ENCODE results near the gene BOLL.

Gene BOLL

DNA sequence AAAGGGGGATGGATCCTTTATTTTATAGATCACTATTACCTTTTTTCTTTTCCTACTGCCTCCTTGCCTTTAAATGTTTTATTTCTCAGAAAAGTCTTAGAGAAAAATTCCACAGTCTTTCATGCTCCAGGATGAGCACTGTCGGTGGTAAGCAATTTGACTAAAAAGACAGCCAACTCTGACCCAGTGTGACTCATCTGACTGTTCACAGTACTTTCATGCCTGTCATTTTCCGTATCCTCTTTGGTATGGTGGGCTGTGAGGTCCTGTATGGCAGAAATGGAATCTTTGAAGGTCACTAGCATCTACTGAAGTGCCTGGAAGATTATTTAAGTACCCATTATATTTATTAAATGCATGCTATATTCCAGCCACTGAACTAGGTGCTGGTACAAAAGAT, 107.6 kb downstream of the BOLL start:
- peak; percentile 72 for ATAC-seq
- TF ChIP-seq ARNTL (CRISPR knock-in tag; IDR thresholded peaks at IDR 0.05; ENCODE audit: borderline replicate concordance, low read depth) (no peak), ZC3H10 (CRISPR knock-in tag; IDR thresholded peaks at IDR 0.05) (no peak), CSRNP3 (CRISPR knock-in tag; IDR thresholded peaks at IDR 0.05) (no peak), PPARA (CRISPR knock-in tag; IDR thresholded peaks at IDR 0.05; ENCODE audit: borderline replicate concordance) (no peak), ZFP30 (CRISPR knock-in tag; IDR thresholded peaks at IDR 0.05) (no peak), ESRRG (CRISPR knock-in tag; IDR thresholded peaks at IDR 0.05) (no peak), TSHZ2 (CRISPR knock-in tag; IDR thresholded peaks at IDR 0.05) (no peak), ISL1 (CRISPR knock-in tag; IDR thresholded peaks at IDR 0.05) (no peak), TCF4 (CRISPR knock-in tag; IDR thresholded peaks at IDR 0.05; ENCODE audit: borderline replicate concordance) (no peak)
- TF ChIP-seq, protein P1, sequence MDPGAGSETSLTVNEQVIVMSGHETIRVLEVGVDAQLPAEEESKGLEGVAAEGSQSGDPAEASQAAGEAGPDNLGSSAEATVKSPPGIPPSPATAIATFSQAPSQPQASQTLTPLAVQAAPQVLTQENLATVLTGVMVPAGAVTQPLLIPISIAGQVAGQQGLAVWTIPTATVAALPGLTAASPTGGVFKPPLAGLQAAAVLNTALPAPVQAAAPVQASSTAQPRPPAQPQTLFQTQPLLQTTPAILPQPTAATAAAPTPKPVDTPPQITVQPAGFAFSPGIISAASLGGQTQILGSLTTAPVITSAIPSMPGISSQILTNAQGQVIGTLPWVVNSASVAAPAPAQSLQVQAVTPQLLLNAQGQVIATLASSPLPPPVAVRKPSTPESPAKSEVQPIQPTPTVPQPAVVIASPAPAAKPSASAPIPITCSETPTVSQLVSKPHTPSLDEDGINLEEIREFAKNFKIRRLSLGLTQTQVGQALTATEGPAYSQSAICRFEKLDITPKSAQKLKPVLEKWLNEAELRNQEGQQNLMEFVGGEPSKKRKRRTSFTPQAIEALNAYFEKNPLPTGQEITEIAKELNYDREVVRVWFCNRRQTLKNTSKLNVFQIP (CRISPR knock-in tag; IDR thresholded peaks at IDR 0.05; ENCODE audit: borderline replicate concordance, low read depth): no peak

DNA sequence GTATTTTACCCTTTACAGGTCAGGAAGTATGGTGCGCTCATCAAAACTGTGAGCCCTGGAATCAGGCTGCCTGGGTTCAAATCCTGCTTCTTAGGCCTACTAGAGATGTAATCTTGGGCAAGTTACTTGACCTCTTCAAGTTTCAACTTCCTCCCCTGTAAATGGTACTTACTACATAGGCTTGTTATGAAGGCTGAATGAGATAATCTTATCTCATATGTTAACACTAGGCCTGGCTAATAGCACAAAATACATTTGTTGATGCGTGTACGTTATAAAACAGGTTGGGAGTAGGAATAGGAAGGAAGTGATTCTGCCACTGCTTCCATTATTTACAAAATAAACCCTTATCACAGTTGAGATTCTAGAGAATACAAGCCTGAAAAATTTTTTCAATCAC, 108.1 kb downstream of the BOLL start:
- TF ChIP-seq RARB (CRISPR knock-in tag; IDR thresholded peaks at IDR 0.05) (no peak), ZNF70 (CRISPR knock-in tag; IDR thresholded peaks at IDR 0.05) (no peak), ZC3H10 (CRISPR knock-in tag; IDR thresholded peaks at IDR 0.05) (no peak), ZNF8 (CRISPR knock-in tag; IDR thresholded peaks at IDR 0.05) (no peak), OSR1 (CRISPR knock-in tag; IDR thresholded peaks at IDR 0.05) (no peak), ZFP30 (CRISPR knock-in tag; IDR thresholded peaks at IDR 0.05) (no peak), ZNF565 (CRISPR knock-in tag; conservative IDR thresholded peaks at IDR 0.05; ENCODE audit: low read depth) (no peak), BACH2 (CRISPR knock-in tag; IDR thresholded peaks at IDR 0.05; ENCODE audit: borderline replicate concordance) (no peak)
- TF ChIP-seq, protein P2, sequence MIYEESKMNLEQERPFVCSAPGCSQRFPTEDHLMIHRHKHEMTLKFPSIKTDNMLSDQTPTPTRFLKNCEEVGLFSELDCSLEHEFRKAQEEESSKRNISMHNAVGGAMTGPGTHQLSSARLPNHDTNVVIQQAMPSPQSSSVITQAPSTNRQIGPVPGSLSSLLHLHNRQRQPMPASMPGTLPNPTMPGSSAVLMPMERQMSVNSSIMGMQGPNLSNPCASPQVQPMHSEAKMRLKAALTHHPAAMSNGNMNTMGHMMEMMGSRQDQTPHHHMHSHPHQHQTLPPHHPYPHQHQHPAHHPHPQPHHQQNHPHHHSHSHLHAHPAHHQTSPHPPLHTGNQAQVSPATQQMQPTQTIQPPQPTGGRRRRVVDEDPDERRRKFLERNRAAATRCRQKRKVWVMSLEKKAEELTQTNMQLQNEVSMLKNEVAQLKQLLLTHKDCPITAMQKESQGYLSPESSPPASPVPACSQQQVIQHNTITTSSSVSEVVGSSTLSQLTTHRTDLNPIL (CRISPR knock-in tag; IDR thresholded peaks at IDR 0.05; ENCODE audit: low read depth): no peak

More for the DNA sequence above, 108.1 kb downstream of the BOLL start:
- ATAC-seq: no peak

All from SK-N-SH treated with all-trans-retinoic acid at 6 μM for 48 hours (cell line).